ENCODE results near the gene CD36.

CD36 gene

DNA sequence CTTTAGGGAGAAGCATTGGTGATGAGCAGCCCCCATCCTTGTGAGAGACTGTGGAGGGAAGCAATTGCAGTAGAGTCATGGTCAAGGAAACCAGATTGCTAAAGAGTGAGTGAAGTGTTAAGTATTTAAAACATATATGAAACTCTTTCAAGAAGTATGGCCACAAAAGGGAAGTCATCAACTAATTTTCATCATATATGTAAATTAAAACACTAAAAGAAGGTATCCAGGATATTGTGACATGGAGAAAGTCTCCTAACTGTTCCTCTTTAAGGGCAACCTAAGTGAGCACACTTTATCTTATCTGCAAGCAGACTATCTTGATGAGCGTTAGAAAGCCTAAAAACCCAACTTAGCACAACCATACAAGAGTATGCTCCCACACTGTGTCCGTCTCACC is 69.7 kb downstream of the CD36 start:
- DNase-seq = no peak

DNA sequence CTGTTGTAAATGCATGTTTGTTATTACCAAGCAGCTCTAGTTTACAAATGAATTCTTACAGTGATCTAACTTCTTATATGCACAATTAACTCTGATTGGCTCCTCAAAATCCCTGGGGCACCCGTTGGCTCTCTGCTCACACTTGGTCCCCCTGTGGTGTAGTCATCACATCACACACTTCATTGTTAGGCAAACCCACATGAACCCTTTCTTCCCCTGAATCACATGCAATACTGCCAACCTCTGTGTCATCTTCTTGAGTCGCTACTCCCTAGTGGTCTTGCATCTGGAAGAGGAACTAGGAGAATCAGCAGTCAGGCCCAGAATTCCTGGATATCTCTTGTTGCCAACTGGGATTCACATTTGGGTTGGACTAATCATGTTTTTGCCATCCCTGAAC is 73.1 kb downstream of the CD36 start:
- DNase-seq = no peak

DNA sequence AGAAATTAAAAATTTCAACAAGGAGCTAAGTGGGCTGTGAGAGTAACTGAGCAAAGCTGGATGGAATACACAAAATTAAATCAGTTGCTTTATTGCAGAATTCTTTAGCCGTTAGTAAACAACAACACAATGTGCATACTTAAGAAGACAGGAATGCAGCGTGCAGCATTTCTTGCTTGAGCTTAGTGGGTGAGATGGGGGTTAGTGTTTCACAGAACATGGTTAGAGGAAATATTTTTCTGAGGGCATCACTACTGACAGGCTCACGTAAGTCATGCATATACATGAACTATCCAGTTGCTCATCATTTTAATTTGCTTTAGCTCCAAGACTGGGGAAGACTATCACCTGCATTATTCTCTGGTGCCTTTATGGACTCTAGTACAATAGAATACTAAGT is 80.8 kb downstream of the CD36 start:
- no peak for DNase-seq

DNA sequence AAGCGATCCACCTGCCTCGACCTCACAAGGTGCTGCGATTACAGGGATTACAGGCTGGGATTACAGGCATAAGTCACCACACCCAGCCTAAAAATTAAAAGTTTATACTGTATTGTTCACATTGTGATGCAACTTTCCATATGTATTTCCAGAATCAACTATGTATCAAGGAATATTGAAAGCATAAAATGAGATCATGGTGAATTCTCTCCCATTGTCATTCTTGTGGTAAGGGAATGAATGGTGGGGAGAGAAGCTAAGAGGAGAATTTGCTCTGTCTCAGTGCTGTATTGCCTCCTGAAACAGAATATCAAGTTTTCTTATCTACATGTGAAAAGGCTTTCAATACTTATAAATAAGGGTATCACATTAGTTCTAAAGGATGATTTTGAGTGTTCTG is 81.7 kb downstream of the CD36 start:
- DNase-seq = no peak

DNA sequence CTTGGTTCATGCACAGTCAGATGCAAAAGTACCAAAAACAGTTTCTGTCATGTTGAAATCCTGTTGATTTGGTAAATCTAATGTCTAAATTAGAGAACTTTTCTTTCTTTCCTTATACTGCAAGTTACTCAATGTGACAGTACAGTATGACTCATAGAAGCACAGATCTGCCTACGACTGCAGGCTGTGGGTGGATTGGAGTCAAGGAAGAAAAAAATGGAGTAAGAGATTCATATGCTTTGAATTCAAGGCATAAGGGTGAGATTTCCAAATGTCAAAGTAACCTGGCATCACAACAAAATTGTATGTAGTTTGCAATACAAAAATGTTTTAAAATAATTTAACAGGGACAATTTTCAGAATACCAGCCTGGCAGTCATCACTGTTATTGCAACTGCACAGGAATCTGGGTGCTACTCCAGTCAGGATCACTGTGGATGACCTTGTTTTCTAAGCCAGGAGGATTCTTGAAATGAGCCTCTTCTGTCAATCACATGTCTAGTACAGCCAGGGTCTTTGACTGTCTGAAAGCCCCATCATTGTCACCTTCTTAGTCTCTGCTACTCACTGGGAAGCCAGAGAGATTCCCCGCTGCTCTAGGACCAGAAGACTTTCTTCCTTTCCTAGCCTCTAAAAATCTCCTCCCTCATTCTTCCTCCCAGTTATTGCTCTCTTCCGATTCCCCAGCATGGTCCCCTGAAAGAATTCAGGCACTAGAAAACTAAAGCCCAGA is 83.6 kb downstream of the CD36 start:
- DNase-seq = no peak

DNA sequence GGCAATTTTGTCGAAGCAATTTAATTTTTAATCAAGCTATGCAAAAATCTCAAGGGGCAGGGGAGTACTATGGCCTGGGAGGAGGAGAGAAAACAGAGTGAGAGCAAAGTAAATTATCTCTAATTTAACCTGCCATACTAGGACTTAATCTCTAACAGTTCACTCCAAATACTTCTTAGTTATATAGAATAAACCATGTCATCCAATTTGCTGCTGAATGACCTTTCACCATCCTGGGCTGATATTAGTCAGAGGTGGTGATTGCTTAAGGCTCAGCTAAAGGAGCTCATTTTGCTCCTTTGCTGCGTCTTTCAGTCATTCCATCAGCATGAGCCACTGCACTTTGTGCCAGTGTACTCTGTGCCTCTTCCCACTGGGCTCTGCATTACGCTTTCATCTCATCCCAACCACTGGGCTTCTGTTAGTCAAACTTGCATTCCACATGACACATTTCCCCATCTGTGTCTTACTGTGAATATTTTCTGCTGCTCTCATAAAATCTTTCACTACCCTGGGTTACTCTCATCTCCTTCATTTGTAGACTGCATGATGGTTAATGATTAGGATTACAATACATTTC is 84.3 kb downstream of the CD36 start:
- no peak for DNase-seq

DNA sequence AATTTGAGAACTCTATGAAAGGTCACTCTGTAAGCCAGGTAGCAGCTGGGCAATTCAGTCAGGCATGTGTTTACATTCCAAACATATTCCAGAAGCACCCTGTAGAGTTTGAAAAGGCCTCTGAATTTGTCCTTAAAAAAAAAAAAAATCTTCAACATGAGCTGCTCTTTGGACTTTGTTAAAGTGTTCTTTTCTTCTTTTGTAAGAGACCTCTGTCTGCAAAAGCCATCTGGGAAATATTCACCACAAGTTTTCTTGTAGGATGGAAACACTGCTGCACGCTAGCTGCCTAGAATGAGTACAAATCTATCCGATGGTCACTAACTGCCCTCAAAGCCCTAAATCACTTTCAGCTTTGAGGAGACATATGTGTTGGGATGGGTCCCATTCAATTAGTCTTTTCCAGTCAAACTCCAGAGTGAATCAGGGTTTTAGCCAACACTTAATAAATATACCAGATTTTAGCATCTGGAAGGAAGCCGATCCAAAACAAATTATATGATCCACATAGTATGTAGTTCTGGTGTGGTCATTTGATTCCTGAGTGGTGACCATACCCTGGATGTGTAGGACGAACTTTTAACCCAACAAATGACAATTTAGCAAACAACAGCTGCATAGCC is 85.9 kb downstream of the CD36 start:
- DNase-seq = no peak

DNA sequence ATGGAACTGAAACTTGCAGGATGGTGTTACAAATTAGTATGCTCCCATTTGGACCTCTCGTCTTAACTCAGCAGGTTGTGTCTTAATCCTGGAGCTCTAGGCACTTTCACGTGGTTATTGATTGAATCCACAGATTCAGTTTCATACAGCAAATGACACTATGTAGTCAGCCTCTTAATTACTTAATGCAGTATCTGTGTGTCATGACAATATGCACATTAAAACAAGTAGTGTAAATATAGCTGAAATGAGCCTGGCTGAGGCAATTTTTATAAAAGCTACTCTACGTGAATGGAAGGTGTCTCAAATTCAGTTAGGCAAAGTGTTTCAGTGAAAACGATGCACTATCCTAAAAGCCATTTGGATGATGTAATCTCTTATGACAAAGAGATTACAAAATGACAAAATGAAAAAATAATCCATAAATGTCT is 86.8 kb downstream of the CD36 start:
- no peak for DNase-seq
